G401 (cell line): Measurements from ENCODE around the gene TSPEAR. TPM values are rescaled to one million over a fixed set of nuclear protein-coding genes. Genes with fewer than 3 reads are reported as not detected.
A peak's percentile ranks its signal among the peaks of the same experiment; 100 is the strongest.
"Not testable (repeated sequence)": the region's sequence is repeated elsewhere in the genome, so short reads cannot be mapped to it uniquely, and the experiment has no call there.

Experiments
- DNase-seq: peaks from one replicate; pipeline ENCODE4 v3.0.0-alpha.2; 2015; ENCODE audit warnings: low spot score
- in situ Hi-C: cut with HindIII; loops from 2 replicates; pipeline ENCODE4 v1.10.0; 2016; ENCODE audit warnings: low sequenced_read_pairs, mixed read lengths
- total RNA-seq: library from RNA; depleted of rRNA; stranded (reverse); fragments of >200 nt; shearing (Covaris generic); gene quantifications from 2 replicates; pipeline ENCODE4 v1.2.3, GENCODE V29; 2014

Gene TSPEAR
- total RNA-seq, 1 experiment from 2014 or later = not detected

- peak; percentile 29 for DNase-seq
- in situ Hi-C loops = not testable (repeated sequence)
Measured at GRCh38 chr21:44646366-44647221, 64.8 kb downstream of the TSPEAR start, which contains the start of gene KRTAP10-11. Gene KRTAP10-11, plus strand, starts transcription at chr21:44646414. Its CDS starts 45 bp downstream, at chr21:44646459.

GRCh38 chr21:44644878-44645277 is 66.5 kb downstream of the TSPEAR start:
- no peak for DNase-seq
- in situ Hi-C loops = no loop called here

GRCh38 chr21:44643741-44644310 is 67.5 kb downstream of the TSPEAR start:
- DNase-seq = no peak
- in situ Hi-C loops = no loop called here

GRCh38 chr21:44640761-44641160 is 70.6 kb downstream of the TSPEAR start:
- no peak for DNase-seq
- in situ Hi-C loops = no loop called here

- DNase-seq = no peak
- in situ Hi-C loops = no loop called here
Measured at GRCh38 chr21:44639331-44639655, 72.1 kb downstream of the TSPEAR start.

- DNase-seq, in situ Hi-C loops: not testable (repeated sequence)
Measured at GRCh38 chr21:44638506-44639330, 72.7 kb downstream of the TSPEAR start.

GRCh38 chr21:44637851-44638348 is 73.5 kb downstream of the TSPEAR start:
- in situ Hi-C loops, DNase-seq: not testable (repeated sequence)

- in situ Hi-C loops = no loop called here
- DNase-seq = peak; percentile 75
Measured at GRCh38 chr21:44637018-44637850, 74.1 kb downstream of the TSPEAR start, which contains the start of gene KRTAP10-10. Gene KRTAP10-10, plus strand, starts transcription at chr21:44637356. Its CDS starts 62 bp downstream, at chr21:44637418.

- in situ Hi-C loops = no loop called here
- no peak for DNase-seq
Measured at GRCh38 chr21:44636209-44637017, 75.0 kb downstream of the TSPEAR start.

- DNase-seq = no peak
- in situ Hi-C loops = no loop called here
Measured at GRCh38 chr21:44632067-44632466, 79.3 kb downstream of the TSPEAR start.

GRCh38 chr21:44630440-44630839 is 80.9 kb downstream of the TSPEAR start:
- no peak for DNase-seq
- in situ Hi-C loops = no loop called here

GRCh38 chr21:44628707-44629391 is 82.5 kb downstream of the TSPEAR start:
- in situ Hi-C loops = no loop called here
- no peak for DNase-seq

GRCh38 chr21:44627831-44628233 is 83.5 kb downstream of the TSPEAR start:
- in situ Hi-C loops, DNase-seq: not testable (repeated sequence)

GRCh38 chr21:44627181-44627822 is 84.1 kb downstream of the TSPEAR start:
- DNase-seq = peak; percentile 20
- in situ Hi-C loops = not testable (repeated sequence)

- in situ Hi-C loops = no loop called here
- no peak for DNase-seq
Measured at GRCh38 chr21:44626673-44627143, 84.7 kb downstream of the TSPEAR start, which contains the start of gene KRTAP10-9. Gene KRTAP10-9, plus strand, starts transcription at chr21:44627093. Its CDS starts 79 bp downstream, at chr21:44627172.

GRCh38 chr21:44626262-44626661 is 85.1 kb downstream of the TSPEAR start:
- no peak for DNase-seq
- in situ Hi-C loops = no loop called here

GRCh38 chr21:44625756-44626155 is 85.6 kb downstream of the TSPEAR start:
- DNase-seq = no peak
- in situ Hi-C loops = no loop called here
